Smooth muscle cell of the brain vasculature (primary cell): Measurements from ENCODE around the gene POLR1G.
"Not testable (repeated sequence)": the region's sequence is repeated elsewhere in the genome, so short reads cannot be mapped to it uniquely, and the experiment has no call there.

Experiments
- DNase-seq: peaks from one replicate; pipeline ENCODE4 v3.0.0-alpha.2; 2012; ENCODE audit warnings: low read depth, low spot score

POLR1G gene

GRCh38 chr19:45400192-45400591 lies 6.3 kb upstream of the POLR1G start:
- no peak for DNase-seq

GRCh38 chr19:45401815-45402214 lies 4.6 kb upstream of the POLR1G start:
- no peak for DNase-seq

GRCh38 chr19:45402298-45403061 lies 4.0 kb upstream of the POLR1G start:
- DNase-seq: no peak

- DNase-seq: no peak
These were observed 3.2 kb upstream of the POLR1G start for GRCh38 chr19:45403272-45403671.

- no peak for DNase-seq
These were observed 2.5 kb upstream of the POLR1G start for GRCh38 chr19:45403781-45404556.

- no peak for DNase-seq
These were observed 1.6 kb upstream of the POLR1G start, which contains the start of gene PPP1R13L for GRCh38 chr19:45404557-45405434. Gene PPP1R13L, minus strand, starts transcription at chr19:45405069. Its CDS starts 6,751 bp downstream, at chr19:45398318.

GRCh38 chr19:45405435-45406225 lies 814 bp upstream of the POLR1G start:
- DNase-seq: peak; percentile 73

GRCh38 chr19:45407091-45407375 lies 589 bp downstream of the POLR1G start:
- DNase-seq: no peak

GRCh38 chr19:45407585-45407984 lies 1.1 kb downstream of the POLR1G start:
- DNase-seq: not testable (repeated sequence)

GRCh38 chr19:45408121-45408520 lies 1.7 kb downstream of the POLR1G start:
- no peak for DNase-seq

- no peak for DNase-seq
These were observed 2.5 kb downstream of the POLR1G start for GRCh38 chr19:45408830-45409556.

- DNase-seq: no peak
These were observed 3.1 kb downstream of the POLR1G start for GRCh38 chr19:45409557-45409920.

GRCh38 chr19:45410330-45410729 lies 3.9 kb downstream of the POLR1G start:
- DNase-seq: not testable (repeated sequence)

GRCh38 chr19:45413497-45413896 lies 7.1 kb downstream of the POLR1G start:
- DNase-seq: no peak

GRCh38 chr19:45414468-45414867 lies 8.0 kb downstream of the POLR1G start:
- DNase-seq: no peak

- no peak for DNase-seq
These were observed 10.7 kb downstream of the POLR1G start for GRCh38 chr19:45417151-45417550.

- DNase-seq: no peak
These were observed 12.4 kb downstream of the POLR1G start for GRCh38 chr19:45418802-45419201.

GRCh38 chr19:45419396-45419795 lies 13.0 kb downstream of the POLR1G start:
- no peak for DNase-seq

GRCh38 chr19:45419895-45420294 lies 13.5 kb downstream of the POLR1G start:
- no peak for DNase-seq

GRCh38 chr19:45420356-45420755 lies 13.9 kb downstream of the POLR1G start:
- DNase-seq: no peak

- DNase-seq: no peak
These were observed 14.4 kb downstream of the POLR1G start for GRCh38 chr19:45420871-45421270.
